Neural progenitor cell (in vitro differentiated cells): ENCODE results near the gene RAD51B. TPM values are rescaled to one million over a fixed set of nuclear protein-coding genes. Genes with fewer than 3 reads are reported as not detected.

Experiments
- DNase-seq: peaks from one replicate; pipeline ENCODE4 v3.0.0-alpha.2; 2016; ENCODE audit warnings: low spot score
- H2AFZ ChIP-seq: fragments of 200-600 bp; sonication (generic); replicated peaks from 2 replicates; pipeline ENCODE4 v1.6.1; 2016; ENCODE audit warnings: antibody characterized with exemption
- H3F3A ChIP-seq: fragments of 200-600 bp; sonication (generic); 2 replicates; pipeline ENCODE4 v1.6.1; 2016; ENCODE audit warnings: antibody characterized with exemption, low read depth
- H3K27ac ChIP-seq: fragments of 200-600 bp; sonication (generic); 2 replicates; pipeline ENCODE4 v1.5.1; 2016; ENCODE audit warnings: mild to moderate bottlenecking
- H3K27me3 ChIP-seq: fragments of 200-600 bp; sonication (generic); 2 replicates; pipeline ENCODE4 v1.6.1; 2016; ENCODE audit warnings: mild to moderate bottlenecking, moderate library complexity
- H3K36me3 ChIP-seq: fragments of 200-600 bp; sonication (generic); 2 replicates; pipeline ENCODE4 v1.5.1; 2016
- H3K4me1 ChIP-seq: fragments of 200-600 bp; sonication (generic); 2 replicates; pipeline ENCODE4 v1.6.1; 2016; ENCODE audit warnings: mixed run types
- H3K4me2 ChIP-seq: fragments of 200-600 bp; sonication (generic); 2 replicates; pipeline ENCODE4 v1.6.1; 2016
- H3K4me3 ChIP-seq: fragments of 200-600 bp; sonication (generic); 2 replicates; pipeline ENCODE4 v1.5.1; 2016
- H3K79me2 ChIP-seq: fragments of 200-600 bp; sonication (generic); 2 replicates; pipeline ENCODE4 v1.6.1; 2016; ENCODE audit warnings: low read depth
- H3K9ac ChIP-seq: fragments of 200-600 bp; sonication (generic); 2 replicates; pipeline ENCODE4 v1.6.1; 2016
- H3K9me3 ChIP-seq: fragments of 200-600 bp; sonication (generic); 2 replicates; pipeline ENCODE4 v1.5.1; 2016; ENCODE audit warnings: low read depth
- H4K20me1 ChIP-seq: fragments of 200-600 bp; sonication (generic); 2 replicates; pipeline ENCODE4 v1.6.1; 2016; ENCODE audit warnings: low read depth
- H3K27ac Mint-ChIP-seq: 3 replicates; pipeline ENCODE4 v1.8.0; 2021; ENCODE audit warnings: mixed read lengths
- H3K27me3 Mint-ChIP-seq: 2 replicates; pipeline ENCODE4 v1.8.0; 2022; ENCODE audit warnings: low read depth, mild to moderate bottlenecking, inconsistent platforms, moderate library complexity, mixed read lengths; ENCODE audit not compliant: insufficient read depth
- H3K36me3 Mint-ChIP-seq: 3 replicates; pipeline ENCODE4 v1.8.0; 2021; ENCODE audit warnings: mixed read lengths
- H3K4me1 Mint-ChIP-seq: 3 replicates; pipeline ENCODE4 v1.8.0; 2021; ENCODE audit warnings: mixed read lengths
- H3K4me3 Mint-ChIP-seq: 3 replicates; pipeline ENCODE4 v1.8.0; 2021; ENCODE audit warnings: mild to moderate bottlenecking, moderate library complexity, mixed read lengths
- H3K9me3 Mint-ChIP-seq: 3 replicates; pipeline ENCODE4 v1.8.0; 2020; ENCODE audit warnings: mixed read lengths
- EZH2 ChIP-seq: fragments of 200-600 bp; sonication (generic); IDR thresholded peaks from 2 replicates; pipeline ENCODE4 v1.6.1; 2017; ENCODE audit warnings: antibody characterized with exemption, mild to moderate bottlenecking, moderate library complexity
- EZH2phosphoT487 ChIP-seq: fragments of 200-600 bp; sonication (generic); IDR thresholded peaks from 2 replicates; pipeline ENCODE4 v1.6.1; 2017; ENCODE audit warnings: antibody characterized with exemption
- total RNA-seq: library from RNA; depleted of rRNA; stranded (reverse); fragments of >200 nt; gene quantifications from 2 replicates; pipeline ENCODE4 v1.2.3, GENCODE V29; 2015; ENCODE audit warnings: low replicate concordance
- TF ChIP-seq, protein P1 (sequence below): fragments of 200-600 bp; sonication (generic); IDR thresholded peaks from 2 replicates; pipeline ENCODE4 v1.5.1; 2017; ENCODE audit warnings: antibody characterized with exemption, mild to moderate bottlenecking

RAD51B gene
- total RNA-seq, 1 donor from 2014 or later: 50.5 TPM

GRCh38 chr14:68264260-68264569, 444.6 kb downstream of the RAD51B start:
- H3K4me3 Mint-ChIP-seq: no peak overlapping the region

DNA sequence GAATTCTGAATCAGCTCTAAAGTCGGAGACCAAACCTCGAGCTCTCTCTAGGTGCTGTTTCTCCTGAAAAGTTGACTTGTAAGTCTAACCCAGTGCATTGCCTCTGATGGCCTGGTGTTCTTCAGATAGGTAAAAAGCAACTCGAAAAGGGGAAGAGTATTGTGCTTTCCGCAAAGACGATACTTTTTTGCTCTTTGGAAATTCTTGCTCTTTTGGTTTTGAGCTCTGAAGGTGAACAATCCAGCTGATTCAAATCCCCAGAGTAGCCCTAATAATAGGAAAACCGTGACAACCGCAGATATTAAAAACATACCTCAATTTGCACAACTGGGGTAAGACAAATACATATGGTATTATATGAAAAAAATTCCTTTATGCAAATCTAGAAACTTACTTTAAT, 447.4 kb downstream of the RAD51B start:
- Histone ChIP-seq H3K4me1 (peaks cover 32% of the 10 kb centered on the region), H3K27me3 (peaks cover 11% of the 10 kb centered on the region), H3K4me3 (no peak overlapping the region), H3K36me3 (no peaks in the 10 kb centered on the region), H4K20me1 (no peaks in the 10 kb centered on the region), H3K27ac (no peak overlapping the region), H3K9me3 (no peaks in the 10 kb centered on the region), H3K79me2 (no peaks in the 10 kb centered on the region), H2AFZ (no peak overlapping the region), H3K9ac (no peak overlapping the region), H3K4me2 (no peak overlapping the region), H3F3A (peaks cover 14% of the 10 kb centered on the region)
- DNase-seq: no peak
- H3K27ac Mint-ChIP-seq: no peak overlapping the region
- H3K4me3 Mint-ChIP-seq: no peak overlapping the region
- no peaks in the 10 kb centered on the region for H3K36me3 Mint-ChIP-seq
- H3K4me1 Mint-ChIP-seq: peaks cover 53% of the 10 kb centered on the region
- H3K27me3 Mint-ChIP-seq: peaks cover 2% of the 10 kb centered on the region
- no peak for TF ChIP-seq EZH2
- TF ChIP-seq, protein P1, sequence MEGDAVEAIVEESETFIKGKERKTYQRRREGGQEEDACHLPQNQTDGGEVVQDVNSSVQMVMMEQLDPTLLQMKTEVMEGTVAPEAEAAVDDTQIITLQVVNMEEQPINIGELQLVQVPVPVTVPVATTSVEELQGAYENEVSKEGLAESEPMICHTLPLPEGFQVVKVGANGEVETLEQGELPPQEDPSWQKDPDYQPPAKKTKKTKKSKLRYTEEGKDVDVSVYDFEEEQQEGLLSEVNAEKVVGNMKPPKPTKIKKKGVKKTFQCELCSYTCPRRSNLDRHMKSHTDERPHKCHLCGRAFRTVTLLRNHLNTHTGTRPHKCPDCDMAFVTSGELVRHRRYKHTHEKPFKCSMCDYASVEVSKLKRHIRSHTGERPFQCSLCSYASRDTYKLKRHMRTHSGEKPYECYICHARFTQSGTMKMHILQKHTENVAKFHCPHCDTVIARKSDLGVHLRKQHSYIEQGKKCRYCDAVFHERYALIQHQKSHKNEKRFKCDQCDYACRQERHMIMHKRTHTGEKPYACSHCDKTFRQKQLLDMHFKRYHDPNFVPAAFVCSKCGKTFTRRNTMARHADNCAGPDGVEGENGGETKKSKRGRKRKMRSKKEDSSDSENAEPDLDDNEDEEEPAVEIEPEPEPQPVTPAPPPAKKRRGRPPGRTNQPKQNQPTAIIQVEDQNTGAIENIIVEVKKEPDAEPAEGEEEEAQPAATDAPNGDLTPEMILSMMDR: no peak
- no peak for TF ChIP-seq EZH2phosphoT487
- no peaks in the 10 kb centered on the region for H3K9me3 Mint-ChIP-seq

More at GRCh38 chr14:68264260-68264569, 444.6 kb downstream of the RAD51B start:
- H3K27ac Mint-ChIP-seq: peak overlapping the region; percentile 76
- peaks cover 67% of the 10 kb centered on the region for H3K4me1 Mint-ChIP-seq
- Histone ChIP-seq H4K20me1 (peaks cover 12% of the 10 kb centered on the region), H3K9ac (no peak overlapping the region), H2AFZ (no peak overlapping the region), H3K4me3 (no peak overlapping the region), H3K9me3 (no peaks in the 10 kb centered on the region), H3K27ac (no peak overlapping the region), H3K79me2 (no peaks in the 10 kb centered on the region), H3K27me3 (peaks cover 11% of the 10 kb centered on the region), H3K4me2 (peak overlapping the region; percentile 49), H3K36me3 (no peaks in the 10 kb centered on the region), H3F3A (peaks cover 37% of the 10 kb centered on the region), H3K4me1 (peaks cover 57% of the 10 kb centered on the region)
- no peaks in the 10 kb centered on the region for H3K9me3 Mint-ChIP-seq
- no peaks in the 10 kb centered on the region for H3K36me3 Mint-ChIP-seq
- no peak for DNase-seq
- peaks cover 2% of the 10 kb centered on the region for H3K27me3 Mint-ChIP-seq
- no peak for TF ChIP-seq EZH2phosphoT487
- no peak for TF ChIP-seq EZH2
- TF ChIP-seq, protein P1: no peak

- Histone ChIP-seq H3K79me2 (no peaks in the 10 kb centered on the region), H3K4me2 (no peak overlapping the region), H3K4me3 (no peak overlapping the region), H3F3A (peaks cover 8% of the 10 kb centered on the region), H2AFZ (no peak overlapping the region), H3K27me3 (peaks cover under 1% of the 10 kb centered on the region), H4K20me1 (no peaks in the 10 kb centered on the region), H3K9me3 (no peaks in the 10 kb centered on the region), H3K4me1 (peaks cover 20% of the 10 kb centered on the region), H3K36me3 (no peaks in the 10 kb centered on the region), H3K9ac (no peak overlapping the region), H3K27ac (no peak overlapping the region)
- H3K27ac Mint-ChIP-seq: peak overlapping the region; percentile 89
- no peaks in the 10 kb centered on the region for H3K36me3 Mint-ChIP-seq
- peaks cover 2% of the 10 kb centered on the region for H3K27me3 Mint-ChIP-seq
- no peak overlapping the region for H3K4me3 Mint-ChIP-seq
- TF ChIP-seq, protein P1: no peak
- TF ChIP-seq EZH2phosphoT487: no peak
- no peak for TF ChIP-seq EZH2
- no peaks in the 10 kb centered on the region for H3K9me3 Mint-ChIP-seq
- peaks cover 43% of the 10 kb centered on the region for H3K4me1 Mint-ChIP-seq
- DNase-seq: no peak
Observed at GRCh38 chr14:68268197-68268596, 448.6 kb downstream of the RAD51B start.
